GM19395 (cell line): ENCODE results near the gene DNAL1.

ENCODE experiments used
- ATAC-seq: cut with Tn5 transposase; IDR thresholded peaks from one replicate; pipeline ENCODE4 v1.9.1; 2021; ENCODE audit warnings: mild to moderate bottlenecking, moderate library complexity; ENCODE audit not compliant: unreplicated experiment

Gene DNAL1

DNA sequence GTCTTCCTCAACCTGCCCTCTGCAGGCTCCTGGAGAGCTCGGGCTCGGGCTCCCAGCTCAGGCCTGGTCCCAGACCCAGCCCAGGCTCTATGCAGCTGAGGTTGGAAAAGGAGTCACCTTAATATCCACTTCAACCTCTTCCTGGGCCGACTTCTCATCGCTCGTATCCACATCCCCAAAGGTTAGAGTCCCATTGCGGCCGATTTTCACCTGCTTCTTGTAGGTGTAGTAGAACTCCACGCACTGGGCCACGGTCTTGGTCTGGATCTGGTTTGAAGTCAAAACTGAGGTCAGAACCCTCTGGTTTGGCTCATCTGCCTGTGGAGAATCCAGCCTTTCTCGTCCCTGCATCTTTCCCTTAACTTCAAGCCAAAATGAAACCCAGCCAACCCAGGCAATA, 77.8 kb downstream of the DNAL1 start:
- ATAC-seq: no peak

DNA sequence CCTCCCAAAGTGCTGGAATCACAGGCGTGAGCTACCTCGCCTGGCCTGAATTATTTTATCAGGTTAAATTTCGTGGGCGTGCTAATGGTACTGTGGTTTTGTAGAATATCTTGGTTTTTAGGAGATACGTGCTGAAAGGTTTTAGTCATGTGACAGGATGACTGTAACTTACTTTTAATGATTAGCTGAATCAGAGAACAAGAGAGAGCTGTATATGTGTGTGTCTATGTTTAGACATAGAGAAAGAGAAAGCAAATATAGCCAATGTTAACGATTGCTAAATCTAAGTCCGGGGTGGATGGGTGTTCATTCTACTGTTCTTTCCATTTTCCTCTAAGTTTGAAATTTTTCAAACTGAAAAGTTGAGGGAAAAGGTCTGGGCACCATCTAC, 78.6 kb downstream of the DNAL1 start:
- no peak for ATAC-seq

DNA sequence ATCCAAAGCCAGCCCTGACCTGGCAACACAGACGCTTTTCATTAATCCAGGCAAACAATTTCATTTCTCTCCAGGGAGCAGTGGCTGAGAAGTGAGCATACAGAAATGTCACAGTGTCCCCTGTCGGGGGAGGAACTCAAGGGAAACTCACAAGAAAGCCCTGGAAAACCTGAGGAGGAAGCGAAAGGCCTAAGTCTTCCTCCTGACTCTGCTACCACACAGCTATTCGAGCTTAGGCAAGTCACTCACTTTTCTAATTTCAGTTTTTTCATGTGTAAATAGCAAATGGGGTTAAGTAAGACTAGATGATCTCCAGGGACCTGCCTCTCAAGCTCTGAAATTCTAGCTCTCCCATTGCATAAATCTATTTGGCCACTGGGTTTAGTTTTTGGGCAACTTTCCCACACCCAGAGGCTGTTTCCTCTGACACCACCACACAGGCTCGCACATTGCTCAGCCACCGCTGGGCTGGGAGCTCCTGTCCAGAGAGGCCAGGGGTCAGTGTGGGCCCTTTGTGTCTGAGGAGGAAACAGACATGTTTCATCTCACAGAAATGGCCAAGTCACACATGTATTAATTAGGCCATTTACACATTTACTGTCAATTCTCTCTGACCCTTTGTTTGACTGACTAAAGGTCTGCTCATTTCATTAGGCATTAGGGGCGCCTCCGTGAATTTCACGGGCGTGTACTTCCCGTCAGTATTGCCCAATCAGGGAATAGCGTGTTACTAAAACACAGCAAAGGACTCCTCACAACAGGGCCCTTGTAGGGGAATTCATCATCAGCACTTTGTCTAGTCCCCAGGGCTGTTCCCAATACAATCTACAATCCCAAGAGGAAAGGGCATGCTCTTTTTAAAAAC, 79.2 kb downstream of the DNAL1 start:
- ATAC-seq: no peak

DNA sequence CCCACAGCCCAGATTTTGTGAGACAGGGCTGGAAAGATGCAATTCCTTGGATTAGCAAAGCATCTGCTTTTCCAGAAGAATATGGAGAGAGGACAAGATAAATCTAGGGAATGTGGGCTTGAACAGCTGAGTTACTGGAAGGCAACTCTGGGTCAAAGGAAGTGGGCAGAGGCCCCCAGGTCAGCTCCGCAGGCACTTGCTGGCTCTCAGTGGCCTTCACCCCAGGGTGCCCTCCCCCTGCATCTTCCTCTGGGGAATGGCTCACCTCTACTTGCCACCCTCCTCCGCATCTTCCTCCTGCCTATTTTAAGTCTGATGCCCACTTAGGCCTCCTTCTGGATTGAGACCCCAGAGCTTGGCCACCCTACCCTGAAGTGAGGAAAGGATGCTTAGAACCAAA, 79.9 kb downstream of the DNAL1 start:
- ATAC-seq: no peak

DNA sequence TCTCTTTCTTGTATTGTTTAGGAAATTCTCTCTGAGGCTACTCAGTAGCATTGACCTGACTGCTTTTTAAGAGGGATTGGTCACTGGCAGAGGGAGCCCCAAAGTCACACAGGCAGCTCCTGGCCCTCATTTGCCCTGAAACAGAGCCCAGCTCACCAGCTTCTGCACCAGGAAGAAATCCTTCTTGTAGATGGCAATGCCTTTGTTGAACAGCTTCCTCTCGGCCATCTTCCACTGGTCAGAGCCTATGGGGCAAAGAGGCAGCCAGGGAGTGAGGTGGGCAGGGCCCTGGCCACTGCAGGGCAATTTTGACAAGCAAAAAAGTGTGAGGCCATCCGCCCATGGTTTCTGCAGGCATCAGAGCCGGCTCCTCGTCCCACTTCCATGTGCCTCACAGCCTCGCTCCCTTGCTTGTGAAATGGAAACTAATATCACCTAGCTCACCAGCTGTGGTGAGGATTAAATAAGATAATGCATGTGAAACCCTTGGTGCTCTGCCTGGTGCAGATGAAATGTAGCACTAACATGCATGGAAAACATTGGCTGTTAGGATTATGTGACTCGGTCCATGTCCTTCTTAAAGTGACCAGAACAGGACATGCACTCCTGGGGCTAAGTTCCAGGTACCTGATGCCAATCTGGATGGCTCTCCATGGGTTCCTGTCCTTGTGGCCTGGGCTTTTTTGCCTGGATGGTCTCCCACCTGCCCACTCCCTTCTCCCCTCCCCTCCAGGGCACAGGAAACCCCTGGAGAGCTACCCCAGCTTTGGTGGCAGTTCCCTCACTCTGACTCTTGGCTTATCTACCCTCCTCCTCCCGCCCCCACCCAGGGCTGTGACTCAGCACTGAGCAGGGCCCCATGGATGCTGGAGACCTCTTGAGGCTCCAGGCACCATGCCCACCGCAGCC, 80.6 kb downstream of the DNAL1 start:
- ATAC-seq: no peak

DNA sequence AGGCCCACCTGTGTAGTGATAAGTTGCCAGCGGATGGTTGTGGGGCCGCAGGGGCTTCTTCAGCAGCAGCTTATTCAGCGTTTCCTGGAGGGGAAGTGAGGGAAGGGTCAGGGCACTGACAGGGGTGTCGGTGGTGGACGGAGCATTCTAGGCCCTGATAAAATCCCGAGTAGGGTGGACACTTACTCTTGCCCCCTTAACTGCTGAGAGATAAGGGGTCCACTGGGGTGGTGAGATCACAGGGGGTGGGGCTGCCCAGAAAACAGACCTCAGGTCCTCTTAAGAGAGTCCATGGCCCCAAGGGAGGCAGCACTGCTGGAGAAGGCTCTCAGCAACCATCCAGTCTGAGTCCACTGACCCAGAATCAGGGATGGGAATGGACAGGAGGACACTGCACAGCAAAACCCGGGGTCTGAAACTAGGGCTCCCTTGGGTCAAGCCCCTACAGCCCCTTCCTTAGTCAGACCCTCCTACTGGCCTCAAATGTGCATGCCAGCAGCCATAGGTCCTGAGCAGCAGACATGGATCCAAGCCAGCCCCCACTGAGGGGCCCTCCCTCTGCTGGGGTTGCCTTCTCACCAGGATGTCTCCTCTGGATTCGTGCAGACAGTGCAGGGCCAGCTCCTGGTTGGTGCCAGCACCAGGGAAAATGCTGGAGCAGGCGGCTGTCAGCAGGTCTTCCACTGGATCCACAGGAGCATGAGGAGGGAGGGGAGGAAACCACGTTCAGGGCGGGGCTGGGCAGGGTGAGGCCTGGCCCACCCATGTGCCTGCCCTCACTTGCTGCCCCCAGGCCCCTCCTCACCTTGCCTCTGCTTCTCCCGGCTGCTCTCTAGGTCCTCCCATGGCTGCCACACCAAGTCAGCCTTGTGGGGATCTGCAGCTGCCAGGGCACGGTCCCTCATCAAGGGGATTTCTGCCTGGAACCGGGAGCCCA, 81.5 kb downstream of the DNAL1 start:
- no peak for ATAC-seq

DNA sequence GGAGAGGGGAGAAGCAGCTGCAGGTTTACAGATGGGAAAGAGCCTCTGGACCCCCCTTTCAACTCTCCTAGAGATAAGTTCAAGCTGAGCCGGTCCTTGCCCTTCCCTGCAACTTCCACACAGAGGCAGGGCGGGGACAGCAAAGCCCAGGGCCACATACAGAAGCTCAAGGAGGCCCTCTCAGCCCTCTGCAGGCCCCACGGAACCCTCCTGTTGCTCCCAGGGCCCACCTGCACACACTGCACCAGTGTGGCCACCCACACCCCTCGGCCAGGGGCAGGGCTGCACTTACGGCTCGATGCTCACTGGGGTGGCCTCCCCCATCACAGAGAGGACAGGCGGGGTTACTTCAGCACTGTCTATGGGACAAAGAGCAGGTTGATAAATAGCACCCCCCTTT, 82.4 kb downstream of the DNAL1 start:
- ATAC-seq: no peak

DNA sequence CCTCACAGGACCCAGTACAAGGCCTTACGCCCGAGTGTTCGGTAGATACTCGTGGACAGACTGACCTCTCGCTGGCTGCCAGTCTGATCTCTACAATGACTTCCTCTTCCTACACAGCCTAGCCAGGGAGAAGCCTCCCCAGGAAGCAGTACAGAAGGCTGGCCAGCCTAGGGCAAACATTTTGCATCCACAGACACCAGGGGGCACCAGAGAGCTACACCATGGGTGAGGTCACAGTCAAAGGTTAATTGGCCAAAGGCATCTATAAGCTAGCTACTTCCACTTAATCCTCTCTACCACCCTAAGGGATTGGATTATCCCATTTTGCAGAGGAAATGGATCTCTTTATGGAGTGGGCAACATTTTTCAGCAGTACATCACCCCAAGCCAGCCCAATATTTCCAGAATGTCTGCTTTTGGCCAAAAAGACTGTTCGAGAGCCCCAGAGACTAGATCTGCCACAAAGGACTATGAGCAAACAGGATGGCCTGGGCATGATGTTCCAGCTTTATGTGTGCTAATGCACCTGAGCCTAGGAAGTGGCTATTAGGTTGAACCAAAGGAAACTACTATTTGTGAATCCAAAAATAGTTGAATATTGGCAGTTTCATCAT, 84.0 kb downstream of the DNAL1 start:
- ATAC-seq: no peak

DNA sequence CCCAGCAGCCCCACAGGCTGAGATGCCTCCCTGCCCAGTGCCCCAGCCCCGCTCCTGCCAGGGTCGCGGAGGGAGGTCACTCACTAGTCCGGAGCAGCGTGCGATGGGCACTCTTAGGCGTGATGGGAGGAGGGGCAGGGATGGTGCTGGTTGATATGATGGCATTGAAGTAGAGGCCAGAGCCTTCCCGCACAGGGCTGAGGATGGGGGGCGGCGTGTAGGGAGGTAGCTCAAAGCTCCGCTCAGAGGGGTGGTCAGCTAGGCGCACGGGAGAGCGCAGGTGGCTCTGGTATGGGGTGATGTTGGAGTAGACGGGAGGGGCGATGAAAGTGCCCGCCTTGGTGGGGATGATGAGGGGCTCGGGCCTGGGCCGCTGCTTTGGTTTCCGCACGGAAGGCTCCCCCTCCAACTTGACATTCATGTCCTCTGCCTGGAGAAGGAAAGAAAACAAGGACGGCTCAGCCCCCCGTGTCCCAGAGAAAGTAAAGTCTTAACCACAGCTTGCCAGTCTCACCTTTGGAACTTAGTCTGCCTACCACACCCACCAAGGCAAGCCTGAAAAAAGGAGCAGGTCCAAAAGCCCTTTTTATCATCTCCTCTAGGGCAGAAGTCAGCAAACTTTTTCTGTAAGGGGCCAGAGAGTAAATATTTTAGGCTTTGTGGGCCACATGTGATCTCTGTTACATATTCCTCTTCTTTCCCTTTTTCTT, 84.9 kb downstream of the DNAL1 start:
- no peak for ATAC-seq

DNA sequence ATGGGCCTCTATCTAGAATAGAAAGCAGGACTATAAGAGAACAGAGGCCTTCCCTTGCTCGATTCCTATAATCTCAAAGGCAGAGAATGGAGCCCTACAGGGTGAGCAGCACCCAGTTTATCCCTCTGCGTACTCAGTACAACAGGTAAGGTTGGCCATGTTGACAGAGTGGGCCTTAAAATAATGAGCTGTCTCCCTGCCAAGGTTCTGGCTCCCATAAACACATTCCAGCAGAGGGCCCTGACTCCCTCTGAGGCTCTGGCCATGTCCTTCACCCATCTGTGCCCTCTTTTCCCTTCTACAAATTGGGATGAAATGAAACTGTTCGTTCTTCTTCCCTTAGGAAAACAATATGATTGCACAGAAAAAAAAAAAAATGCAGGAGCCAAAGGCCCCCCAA, 86.3 kb downstream of the DNAL1 start:
- ATAC-seq: no peak

DNA sequence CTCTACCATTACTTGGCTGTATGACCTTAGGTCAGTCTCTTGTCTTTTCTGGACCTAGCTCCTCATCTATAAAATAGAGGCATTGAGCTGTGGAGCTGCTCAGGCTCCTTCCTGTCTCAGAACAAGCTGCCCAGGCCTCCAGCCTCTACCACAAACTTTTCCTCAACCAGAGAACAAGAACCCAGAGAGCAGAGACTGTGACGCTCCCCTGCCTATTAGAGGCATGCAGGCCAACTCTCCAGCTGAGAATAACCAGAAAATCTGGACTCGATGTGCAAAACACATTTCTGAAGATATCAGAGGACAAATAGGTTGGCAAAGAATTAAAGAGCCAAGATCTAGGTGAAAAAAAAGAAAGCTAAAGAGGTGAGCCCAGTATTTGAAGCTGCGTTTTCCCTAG, 87.2 kb downstream of the DNAL1 start:
- no peak for ATAC-seq

DNA sequence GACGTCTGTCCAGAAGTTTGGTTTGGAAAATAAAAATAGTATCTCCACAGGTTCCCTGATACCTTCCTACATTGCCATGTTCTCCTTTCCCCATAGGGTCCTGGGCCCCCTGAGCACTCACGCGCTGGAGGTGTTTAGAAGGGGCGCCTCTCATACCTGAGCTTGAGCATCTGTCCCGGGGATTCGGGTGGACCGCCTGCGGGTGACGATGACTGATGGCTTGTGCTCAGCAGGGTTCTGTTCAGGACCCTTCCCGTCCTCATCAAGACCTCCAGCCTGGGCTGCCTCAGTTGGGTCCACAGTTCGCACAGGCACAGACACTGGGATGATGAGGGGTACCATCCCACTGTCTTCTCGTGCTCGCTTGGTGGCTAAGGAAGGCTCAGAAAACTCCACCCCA, 92.1 kb downstream of the DNAL1 start:
- ATAC-seq: no peak

DNA sequence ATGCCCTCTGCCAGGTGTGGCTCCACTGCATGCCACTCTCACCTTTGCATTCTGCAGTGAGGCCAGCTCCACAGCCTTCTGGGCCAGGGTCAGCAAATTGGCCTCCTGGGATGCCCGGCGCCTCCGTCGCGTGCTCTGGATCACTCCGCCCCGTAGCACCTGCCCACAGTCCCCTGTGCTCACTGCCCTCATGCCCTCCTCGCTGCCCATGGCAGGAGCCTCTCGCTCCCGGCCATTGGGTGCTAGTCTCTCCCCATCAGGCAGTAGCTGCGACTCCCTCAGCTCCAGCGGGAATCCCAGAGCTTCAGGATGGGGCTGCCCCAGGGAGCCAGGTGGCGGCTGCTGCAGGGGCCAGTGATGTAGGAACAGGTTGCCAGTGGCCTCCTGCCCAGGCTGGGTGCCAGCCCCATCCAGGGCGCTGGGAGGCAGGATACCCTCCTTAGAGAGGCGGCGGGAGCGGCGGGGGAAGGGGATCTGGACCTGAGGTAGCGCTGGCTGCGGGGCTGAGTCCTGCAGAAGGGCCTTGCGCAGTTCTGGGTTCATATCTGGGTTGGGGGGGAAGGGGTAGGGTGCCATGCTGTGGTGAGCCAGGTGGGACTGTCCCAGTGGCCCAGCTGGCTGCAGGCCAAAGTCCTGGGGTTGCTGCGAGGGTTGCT, 93.9 kb downstream of the DNAL1 start:
- no peak for ATAC-seq

DNA sequence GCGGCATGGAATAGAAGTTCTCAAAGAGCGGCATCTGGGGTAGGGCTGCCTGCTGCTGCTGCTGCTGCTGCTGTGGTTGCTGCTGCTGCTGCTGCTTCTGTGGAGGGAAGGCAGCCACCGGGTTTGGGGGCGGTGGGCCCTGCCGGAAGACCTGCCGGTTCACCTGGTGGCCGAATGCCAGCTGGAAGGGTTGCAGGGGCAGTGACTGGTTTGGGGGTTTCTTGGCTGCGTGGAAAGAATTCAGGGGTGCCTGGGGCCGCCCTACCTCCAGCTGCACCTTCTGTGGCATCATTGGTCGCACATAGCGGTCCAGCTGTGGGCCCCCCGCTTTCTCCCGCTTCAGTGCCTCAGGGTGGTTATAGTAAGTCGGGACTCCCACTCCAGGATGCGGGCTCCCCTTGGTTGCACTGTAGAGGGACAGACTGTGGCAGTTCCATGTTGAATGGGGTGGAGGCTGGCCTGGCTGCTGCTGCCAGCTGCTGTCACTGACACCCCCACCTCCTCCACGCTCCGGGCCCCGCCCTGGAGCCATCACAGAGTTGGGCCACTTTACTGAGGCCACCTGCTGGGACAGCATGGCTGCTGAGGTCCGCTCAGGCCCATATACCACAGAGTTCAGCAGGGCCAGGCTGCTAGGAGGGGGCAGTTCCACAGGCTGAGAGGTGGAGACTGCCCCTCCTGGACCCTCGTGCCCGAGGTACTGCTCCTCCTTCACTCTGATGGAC, 94.5 kb downstream of the DNAL1 start:
- no peak for ATAC-seq

DNA sequence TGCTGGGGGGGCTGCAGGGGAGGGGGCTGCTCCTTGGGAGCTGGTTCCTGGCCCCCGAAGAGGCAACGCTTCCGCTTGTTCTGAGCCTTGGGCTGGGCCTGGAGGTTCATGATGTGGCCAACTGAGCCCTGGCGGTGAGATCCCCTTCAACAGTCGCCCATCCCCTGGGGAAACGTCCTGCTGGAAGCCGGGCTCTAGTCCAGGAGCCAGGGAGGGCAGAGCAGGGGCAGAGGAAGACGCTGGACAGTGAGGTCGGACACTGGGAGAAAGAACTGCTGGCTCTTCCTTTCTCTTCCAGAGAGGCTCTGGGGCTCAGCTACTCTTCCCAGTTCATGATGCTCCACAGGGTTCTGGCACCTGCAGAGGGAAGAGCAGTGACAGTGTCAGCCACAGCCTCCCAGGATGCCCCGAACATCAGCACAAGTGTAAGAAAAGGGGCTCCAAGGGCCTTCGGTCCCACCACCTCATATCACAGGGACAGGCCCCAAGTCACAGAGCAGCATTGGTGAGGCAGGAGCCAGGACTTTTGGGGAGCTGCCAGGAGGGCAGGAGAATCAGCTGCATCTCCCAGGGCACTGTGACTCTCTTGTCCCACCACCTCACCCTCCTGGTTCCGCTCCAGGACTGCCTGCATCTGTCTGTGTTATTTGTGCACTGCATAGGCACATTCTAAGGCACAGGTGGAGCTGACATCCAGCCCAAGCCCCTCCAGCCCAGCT, 95.3 kb downstream of the DNAL1 start:
- no peak for ATAC-seq

DNA sequence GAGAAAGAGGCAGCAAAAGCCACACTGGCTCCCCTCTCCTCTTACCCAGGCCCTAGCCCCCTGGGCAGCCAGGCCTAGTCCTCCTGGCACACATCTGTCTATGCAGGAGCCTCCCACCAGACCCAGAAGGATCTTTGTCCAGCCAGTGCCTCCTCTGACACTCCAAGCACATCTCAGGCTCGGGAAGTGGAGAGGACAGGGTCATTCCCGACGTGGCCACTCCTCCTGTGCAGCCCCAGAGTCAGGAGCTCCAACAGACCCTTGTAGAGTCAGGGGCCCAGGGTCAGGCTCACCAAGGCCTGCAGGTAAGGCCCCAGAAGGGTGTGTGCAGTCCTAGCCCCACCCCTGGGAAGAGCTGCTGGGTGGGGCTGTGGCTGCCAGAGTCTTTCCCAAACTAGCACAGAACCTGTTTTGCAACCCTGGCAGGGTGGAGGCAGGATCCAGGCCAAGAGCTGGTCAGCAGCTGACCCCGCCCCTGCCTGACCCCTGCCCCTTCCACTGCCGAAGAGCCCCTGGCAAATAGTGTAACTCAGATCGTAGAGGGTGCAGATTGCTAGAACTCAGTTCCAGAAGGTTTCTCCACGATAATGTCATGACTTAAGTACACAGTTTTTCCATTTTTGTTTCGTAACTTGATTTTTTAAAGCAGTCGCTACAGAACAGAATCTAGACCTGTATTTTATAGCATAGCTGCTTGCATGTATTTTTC, 96.0 kb downstream of the DNAL1 start:
- ATAC-seq: no peak

DNA sequence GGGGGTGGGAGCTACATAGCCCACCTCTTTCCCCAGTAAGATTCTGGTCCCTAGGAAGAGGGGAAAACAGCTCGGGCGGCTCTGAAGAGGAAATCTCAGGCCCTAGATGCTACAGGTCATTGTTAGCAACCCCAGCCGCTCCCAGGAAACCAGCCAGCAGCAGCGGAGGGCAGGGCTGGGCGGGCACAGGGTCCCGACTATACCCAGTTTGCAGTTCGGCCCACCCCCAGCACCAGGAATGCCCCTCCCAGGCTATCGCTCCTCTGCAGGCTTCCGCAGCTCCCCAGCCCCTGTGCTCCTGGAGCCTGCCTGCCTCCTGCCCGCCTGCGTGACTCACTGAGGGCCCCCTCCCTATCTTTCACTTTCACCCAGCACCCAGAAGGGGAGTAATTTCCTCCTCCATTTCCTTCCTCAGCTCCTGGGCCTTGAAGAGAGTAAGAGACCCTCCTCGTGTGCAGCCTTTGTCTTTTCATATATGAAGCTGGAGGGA, 96.6 kb downstream of the DNAL1 start:
- ATAC-seq: peak; percentile 59
